ENCODE results near the gene HSF5.
"Not testable (repeated sequence)": the region's sequence is repeated elsewhere in the genome, so short reads cannot be mapped to it uniquely, and the experiment has no call there.

Gene HSF5

GRCh38 chr17:58412064-58412703 is 76.0 kb downstream of the HSF5 start:
- no peak for DNase-seq

- no peak for DNase-seq
Measured at GRCh38 chr17:58411408-58411894, 76.8 kb downstream of the HSF5 start.

- no peak for DNase-seq
Measured at GRCh38 chr17:58410714-58411407, 77.3 kb downstream of the HSF5 start.

- DNase-seq = no peak
Measured at GRCh38 chr17:58409432-58409831, 78.8 kb downstream of the HSF5 start.

GRCh38 chr17:58403311-58403710 is 84.9 kb downstream of the HSF5 start:
- no peak for DNase-seq

GRCh38 chr17:58402679-58403078 is 85.5 kb downstream of the HSF5 start:
- DNase-seq = no peak

- DNase-seq = no peak
Measured at GRCh38 chr17:58402047-58402446, 86.2 kb downstream of the HSF5 start.

GRCh38 chr17:58401287-58401686 is 86.9 kb downstream of the HSF5 start:
- DNase-seq = no peak

GRCh38 chr17:58400826-58401225 is 87.4 kb downstream of the HSF5 start:
- no peak for DNase-seq

- no peak for DNase-seq
Measured at GRCh38 chr17:58399974-58400373, 88.2 kb downstream of the HSF5 start.

- DNase-seq = no peak
Measured at GRCh38 chr17:58398574-58399266, 89.5 kb downstream of the HSF5 start.

- DNase-seq = not testable (repeated sequence)
Measured at GRCh38 chr17:58397421-58397820, 90.8 kb downstream of the HSF5 start.

- DNase-seq = no peak
Measured at GRCh38 chr17:58396173-58396572, 92.0 kb downstream of the HSF5 start.

- no peak for DNase-seq
Measured at GRCh38 chr17:58394534-58395223, 93.5 kb downstream of the HSF5 start.

- DNase-seq = no peak
Measured at GRCh38 chr17:58391302-58391984, 96.8 kb downstream of the HSF5 start.

GRCh38 chr17:58390884-58391283 is 97.3 kb downstream of the HSF5 start:
- no peak for DNase-seq

GRCh38 chr17:58388302-58389190 is 99.7 kb downstream of the HSF5 start:
- no peak for DNase-seq

- DNase-seq = no peak
Measured at GRCh38 chr17:58387834-58388233, 100.4 kb downstream of the HSF5 start.

- DNase-seq = no peak
Measured at GRCh38 chr17:58386708-58387107, 101.5 kb downstream of the HSF5 start.

- DNase-seq = no peak
Measured at GRCh38 chr17:58385359-58385899, 102.8 kb downstream of the HSF5 start.

- no peak for DNase-seq
Measured at GRCh38 chr17:58384897-58385296, 103.3 kb downstream of the HSF5 start.

Measured in amniotic stem cell (primary cell).